GM11168 (cell line): Measurements from ENCODE around the gene HLA-DQA1.
"Not testable (repeated sequence)": the region's sequence is repeated elsewhere in the genome, so short reads cannot be mapped to it uniquely, and the experiment has no call there.

Source experiments
- in situ Hi-C: fragments of 300-500 bp; cut with MboI; formaldehyde crosslinking; loops from one replicate; pipeline ENCODE4 v1.12.0; 2022; ENCODE audit warnings: low sequenced_read_pairs; ENCODE audit not compliant: unreplicated experiment

Gene HLA-DQA1

DNA sequence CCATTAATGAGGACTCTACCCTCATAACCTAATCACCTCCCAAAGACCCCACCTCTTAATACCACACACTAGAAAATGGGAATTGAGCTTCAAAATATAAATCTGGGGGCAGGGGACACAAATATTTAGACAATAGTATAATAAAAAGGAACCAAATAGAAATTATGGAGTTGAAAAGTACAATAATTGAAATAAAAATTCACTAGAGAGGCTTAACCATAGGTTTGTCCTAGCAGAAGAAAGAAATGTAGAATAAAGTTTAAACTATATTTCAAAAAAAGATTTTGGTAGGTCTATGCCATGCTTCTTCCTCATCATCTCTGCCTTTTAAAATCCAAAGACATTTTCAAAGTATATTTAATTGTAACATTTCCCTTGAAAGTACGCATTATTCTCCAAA, 19.5 kb upstream of the HLA-DQA1 start:
- in situ Hi-C loops, result no loop called here

DNA sequence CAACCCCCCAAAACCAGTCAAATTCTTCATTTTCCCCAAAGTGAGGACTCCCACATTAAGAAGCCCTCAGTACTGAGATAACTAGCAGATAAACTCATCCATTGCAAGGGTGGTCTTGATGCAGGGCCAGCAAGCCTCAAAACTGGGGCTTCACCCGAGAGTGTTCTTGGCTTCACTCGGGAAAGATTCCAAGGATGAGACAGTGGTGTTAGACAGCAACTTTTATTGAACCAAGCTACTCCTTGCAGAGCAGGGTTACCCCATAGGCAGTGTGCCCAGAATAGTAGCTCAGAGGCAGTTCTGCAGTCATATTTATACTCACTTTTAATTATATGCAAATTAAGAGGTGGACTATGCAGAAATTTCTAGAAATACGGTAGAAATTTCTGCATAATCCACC, 15.8 kb upstream of the HLA-DQA1 start:
- in situ Hi-C loops, result no loop called here

DNA sequence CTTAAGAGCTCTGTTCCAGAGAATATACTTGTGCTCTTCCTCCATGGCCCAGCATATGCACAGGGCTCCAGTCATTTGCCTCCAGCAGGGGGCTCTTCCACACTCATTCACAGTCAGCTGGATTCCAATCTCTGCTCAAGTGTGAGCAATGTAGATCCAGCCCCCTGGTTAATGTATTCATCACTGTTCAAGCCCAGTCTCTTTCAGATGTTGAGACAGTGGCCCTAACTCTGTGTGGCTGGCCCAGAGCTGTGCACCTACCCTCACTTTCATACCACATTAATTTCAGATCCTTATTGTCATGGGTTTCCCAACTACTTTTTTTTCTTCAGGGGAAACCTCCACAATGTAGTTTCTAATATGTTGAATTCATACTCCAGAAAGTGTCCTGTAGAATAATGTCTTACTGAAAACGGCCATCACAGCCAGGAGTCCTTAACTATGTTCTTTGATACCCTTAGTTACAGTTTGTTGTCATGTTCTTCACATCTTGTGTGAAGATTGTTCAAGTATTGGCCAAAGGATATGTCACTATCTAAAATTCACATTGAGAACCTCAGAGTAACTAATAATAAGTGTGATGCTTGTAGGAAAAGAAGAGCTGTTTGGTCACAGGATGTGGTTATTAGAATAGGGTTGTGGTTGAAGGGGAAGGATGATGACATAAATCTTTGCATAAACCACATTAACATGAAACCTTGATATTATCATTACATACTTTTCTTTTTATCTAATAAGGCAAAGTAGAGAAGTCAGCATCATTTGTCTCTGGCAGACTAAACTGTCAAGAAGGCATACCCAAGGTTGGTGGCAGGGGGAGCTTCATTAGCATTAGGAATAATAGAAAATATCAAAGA, 14.4 kb upstream of the HLA-DQA1 start:
- in situ Hi-C loops, result no loop called here

DNA sequence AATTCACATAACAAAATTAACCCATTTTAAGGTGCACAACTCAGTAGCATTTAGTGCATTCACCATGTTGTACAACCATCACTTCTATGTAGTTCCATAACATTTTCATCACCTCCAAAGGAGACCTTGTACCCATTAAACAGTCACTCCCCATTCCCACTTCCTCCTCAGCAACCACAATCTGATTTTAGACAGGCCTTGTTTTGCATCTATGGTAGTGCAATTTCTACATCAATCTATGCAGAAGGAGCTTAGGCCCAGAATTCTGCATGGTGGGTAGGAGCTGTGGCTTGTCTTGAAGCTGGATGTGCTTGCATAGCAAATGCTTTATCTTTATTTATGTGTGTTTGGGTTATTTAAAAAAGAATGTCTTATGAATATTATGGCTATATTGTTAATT, 13.5 kb upstream of the HLA-DQA1 start:
- in situ Hi-C loops, result no loop called here

DNA sequence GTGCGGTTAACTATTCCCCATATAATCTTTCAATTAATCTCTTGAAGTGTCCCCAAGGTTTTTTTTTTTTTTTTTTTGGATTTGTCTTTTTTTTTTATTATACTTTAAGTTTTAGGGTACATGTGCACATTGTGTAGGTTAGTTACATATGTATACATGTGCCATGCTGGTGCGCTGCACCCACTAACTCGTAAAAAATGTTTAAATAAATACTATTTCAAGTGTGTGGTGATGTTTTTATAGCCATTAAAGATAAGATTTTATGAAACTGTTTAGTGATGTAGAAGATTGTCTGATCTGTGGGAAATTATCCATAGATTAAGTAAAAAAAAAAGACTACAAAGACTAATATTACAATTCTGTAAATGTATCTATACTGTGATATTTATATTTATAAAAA, 12.6 kb upstream of the HLA-DQA1 start:
- in situ Hi-C loops, result no loop called here

DNA sequence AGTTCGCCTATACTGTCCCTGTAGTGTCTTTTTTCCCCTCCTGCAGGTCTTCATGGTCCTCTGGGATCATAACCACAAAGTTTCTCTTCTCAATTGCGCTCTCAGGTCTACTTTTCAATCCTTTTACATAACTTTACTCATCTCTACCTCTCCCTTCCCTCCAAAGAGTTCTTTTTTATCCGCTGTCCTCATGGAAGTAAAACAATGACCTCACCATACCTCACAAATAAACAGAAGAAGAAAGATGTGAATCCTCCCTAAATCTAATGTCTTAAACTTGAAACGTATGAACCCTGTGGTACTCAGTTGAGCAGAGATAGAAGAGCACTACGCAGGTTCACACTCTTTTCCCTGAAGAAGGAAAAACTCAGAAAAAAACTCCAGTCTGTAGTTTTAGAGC, 12.1 kb upstream of the HLA-DQA1 start:
- in situ Hi-C loops, result no loop called here

DNA sequence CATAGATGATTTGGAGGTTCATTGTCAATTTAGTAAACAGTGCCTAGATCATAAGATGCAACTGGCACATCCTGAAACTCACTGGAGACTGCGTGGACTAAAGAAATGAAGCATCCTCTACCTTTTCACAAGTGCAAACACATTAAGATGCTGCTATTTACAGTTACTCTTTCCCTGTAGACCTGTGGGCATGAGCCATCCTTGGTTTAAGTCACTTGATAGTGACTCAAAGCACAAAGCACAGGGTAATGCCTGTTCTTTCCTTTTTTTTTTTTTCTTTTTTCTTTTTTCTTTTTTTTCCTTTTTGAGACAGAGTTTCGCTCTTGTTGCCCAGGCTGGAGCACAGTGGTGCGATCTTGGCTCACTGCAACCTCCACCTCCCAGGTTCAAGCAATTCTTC, 10.0 kb upstream of the HLA-DQA1 start:
- in situ Hi-C loops, result no loop called here

DNA sequence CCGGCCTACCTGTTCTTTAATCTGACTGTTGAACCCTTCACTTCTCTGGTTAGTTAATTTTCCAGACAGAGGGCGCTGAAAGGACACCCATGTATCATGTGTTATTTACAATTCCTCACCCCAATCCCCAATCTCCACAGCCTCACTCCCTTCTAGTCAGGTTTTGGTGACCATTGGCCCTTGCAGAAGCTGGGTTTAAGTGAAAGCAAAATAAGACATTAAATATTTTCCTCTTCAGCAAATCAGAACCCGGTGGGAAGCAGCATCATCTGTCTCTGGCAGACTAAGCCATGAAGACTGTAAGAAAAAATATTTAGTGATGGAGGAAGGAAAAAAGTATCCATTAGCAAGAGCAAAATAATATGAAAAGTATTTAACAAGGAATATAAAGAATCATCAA, 9.4 kb upstream of the HLA-DQA1 start:
- in situ Hi-C loops, result no loop called here

DNA sequence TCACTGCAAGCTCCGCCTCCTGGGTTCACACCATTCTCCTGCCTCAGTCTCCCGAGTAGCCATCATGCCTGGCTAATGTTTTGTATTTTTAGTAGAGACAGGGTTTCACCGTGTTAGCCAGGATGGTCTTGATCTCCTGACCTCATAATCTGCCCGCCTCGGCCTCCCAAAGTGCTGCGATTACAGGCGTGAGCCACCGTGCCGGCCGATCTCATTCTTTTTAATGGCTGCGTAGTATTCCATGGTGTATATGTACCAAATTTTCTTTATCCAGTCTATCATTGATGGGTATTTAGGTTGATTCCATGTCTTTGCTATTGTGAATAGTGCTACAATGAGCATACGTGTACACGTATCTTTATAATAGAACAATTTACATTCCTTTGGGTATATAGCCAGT, 7.4 kb upstream of the HLA-DQA1 start:
- in situ Hi-C loops, result not testable (repeated sequence)

DNA sequence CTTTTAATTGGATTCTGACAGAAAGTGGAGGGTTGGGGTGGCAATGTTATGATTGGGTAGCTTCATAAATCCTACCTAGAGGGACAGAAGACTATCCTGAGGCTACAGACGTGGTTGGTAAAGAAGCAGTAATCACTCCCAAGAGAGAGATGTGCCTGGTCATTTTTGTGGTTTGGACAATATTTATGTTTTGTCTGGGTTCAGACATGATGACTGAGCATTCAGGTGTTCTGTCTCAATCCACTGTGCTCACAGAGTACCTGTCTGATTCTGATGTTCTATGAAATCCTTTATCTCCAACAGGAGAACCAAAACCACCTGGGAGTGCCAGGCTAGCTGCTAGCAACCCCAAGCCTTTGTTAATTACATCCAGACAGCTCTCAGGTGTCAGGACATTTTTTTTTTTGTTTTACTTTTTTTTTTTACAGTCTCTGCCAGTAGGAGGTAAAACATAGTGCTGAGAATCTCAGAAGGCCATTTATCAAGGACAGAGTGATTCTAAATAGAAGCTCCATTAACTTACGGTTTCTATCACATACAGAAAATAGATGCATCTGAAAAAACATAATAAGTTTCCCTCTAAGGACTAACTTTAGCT, 1.6 kb upstream of the HLA-DQA1 start:
- in situ Hi-C loops, result no loop called here

DNA sequence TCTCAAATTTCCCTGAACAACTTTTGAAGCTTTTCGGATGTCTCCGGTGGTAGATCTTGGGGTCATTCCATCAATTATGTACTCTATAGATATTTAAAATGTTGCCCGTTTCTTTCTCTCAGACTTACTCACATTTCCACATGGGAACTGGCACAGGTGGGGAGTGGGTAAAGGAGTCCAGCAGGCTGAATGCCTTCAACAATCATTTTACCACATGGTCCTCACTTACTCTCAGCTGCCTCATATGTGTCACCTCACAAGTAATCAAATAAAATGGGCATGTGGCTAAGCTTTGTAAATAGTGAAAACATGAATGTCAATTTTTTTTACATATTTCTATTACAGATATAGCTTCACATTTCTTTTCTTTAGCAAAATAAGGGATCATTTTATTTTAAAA, 677 bp downstream of the HLA-DQA1 start:
- in situ Hi-C loops, result no loop called here

DNA sequence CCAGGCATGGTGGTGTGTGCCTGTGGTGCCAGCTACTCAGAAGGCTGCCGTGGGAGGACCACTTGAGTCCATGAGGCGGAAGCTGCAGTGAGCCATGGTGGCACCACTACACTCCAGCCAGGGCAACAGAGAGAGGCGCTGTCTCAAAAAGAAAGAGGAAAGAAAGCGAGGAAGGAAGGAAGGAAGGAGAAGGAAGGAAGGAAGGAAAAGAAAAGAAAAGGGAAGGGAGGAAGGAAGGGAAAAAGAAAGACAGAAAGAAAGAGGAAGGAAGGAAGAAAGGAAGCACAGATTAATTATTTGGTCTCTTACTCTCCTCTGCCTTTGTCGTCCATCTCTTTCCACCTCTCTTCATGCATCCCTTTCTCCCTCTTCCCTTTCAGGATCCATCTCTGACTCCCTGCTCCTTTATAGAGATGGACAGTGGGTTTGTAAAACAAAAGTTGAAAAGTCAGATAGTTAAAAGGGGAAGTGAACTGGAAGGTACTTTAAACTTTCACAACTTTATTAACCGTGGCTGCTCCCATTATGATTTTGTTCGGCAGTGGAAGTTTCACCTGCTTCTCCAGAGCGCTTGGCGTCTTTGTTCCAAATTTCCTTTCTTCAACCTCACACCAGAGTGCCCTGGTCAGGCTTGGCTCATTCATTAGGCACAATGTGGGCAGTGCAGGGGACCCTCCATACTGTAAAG, 1.5 kb downstream of the HLA-DQA1 start:
- in situ Hi-C loops, result no loop called here

DNA sequence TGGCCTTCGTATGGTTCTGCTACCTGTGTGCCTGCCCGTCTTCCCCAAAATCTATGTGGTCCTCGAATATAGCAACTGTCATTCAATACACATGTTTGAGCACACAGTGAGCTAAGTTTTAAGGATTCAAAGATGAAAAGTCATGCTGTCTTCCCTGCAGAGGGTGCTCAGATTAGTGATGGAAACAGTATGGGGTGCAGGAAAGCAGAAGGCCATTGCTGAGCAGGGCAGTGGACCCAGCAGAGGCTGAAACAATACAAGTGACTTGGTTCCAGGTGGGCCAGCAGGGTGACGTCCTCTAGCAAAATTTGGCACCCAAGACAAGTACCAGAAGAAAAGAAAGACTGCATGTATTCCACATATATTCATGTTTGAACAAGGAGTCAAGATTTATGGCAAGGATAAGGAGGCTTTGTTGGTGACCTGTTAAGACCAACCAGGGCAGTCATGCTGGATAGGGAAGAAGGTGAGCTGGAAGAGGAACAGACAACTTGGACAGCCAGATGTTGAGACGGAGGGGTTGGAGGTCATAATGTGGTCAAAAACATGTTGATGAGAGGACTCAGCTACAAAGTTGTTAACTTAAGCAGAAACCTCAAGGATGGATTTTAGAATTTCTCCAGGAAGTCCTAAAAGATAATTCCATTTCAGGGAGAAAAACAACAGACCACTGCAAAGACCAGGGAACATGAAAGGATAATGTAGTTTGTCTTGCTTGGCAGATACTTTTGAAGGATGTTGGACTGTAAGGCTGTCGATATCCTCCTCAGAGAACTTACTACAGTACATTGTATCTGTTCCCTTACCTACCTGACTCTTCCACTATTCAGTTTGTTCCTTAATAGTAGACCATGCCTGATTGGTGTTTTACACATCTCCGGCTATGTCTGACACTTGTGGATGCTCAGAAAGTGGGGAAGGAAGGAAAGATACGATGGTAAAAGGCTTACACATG, 2.5 kb downstream of the HLA-DQA1 start:
- in situ Hi-C loops, result no loop called here

DNA sequence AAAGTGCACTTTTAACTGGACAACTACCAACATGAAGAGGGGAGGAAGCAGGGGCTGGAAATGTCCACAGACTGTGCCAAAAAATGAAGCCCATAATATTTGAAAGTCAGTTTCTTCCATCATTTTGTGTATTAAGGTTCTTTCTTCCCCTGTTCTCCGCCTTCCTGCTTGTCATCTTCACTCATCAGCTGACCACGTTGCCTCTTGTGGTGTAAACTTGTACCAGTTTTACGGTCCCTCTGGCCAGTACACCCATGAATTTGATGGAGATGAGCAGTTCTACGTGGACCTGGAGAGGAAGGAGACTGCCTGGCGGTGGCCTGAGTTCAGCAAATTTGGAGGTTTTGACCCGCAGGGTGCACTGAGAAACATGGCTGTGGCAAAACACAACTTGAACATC, 3.9 kb downstream of the HLA-DQA1 start:
- in situ Hi-C loops, result no loop called here

DNA sequence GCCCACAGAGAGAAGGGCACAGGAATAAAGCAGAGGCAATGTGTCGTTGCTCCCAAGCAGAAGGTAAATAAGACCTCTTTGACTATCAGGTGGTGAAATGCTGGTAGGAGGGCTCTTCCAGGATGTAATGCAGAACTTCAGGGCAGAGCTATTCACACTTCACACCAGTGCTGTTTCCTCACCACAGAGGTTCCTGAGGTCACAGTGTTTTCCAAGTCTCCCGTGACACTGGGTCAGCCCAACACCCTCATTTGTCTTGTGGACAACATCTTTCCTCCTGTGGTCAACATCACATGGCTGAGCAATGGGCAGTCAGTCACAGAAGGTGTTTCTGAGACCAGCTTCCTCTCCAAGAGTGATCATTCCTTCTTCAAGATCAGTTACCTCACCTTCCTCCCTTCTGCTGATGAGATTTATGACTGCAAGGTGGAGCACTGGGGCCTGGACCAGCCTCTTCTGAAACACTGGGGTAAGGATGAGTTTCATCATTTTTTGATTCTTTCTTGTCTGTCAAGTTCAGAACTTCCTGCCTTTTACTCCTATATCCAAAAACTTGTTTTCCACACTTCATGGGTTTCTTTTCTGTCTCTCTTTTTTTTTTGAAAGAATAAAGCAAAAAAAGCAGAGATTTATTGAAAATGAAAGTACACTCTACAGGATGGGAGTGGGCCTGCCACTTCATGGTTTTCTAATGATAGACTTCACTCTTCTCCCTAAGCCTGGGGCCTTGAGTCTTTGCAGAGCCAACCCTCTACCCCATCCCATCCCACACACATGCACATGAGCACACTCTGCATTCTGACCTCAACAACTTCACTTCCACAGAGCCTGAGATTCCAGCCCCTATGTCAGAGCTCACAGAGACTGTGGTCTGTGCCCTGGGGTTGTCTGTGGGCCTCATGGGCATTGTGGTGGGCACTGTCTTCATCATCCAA, 4.8 kb downstream of the HLA-DQA1 start:
- in situ Hi-C loops, result not testable (repeated sequence)

DNA sequence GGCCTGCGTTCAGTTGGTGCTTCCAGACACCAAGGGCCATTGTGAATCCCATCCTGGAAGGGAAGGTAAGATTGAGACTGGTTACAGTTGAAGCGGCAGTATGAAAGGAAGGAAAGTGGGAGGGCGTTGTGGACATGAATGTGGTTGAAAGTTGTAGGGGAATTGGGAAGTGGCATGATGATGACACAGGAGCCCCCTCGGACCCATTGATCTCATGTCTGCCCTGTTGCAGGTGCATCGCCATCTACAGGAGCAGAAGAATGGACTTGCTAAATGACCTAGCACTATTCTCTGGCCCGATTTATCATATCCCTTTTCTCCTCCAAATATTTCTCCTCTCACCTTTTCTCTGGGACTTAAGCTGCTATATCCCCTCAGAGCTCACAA, 5.5 kb downstream of the HLA-DQA1 start:
- in situ Hi-C loops, result no loop called here

DNA sequence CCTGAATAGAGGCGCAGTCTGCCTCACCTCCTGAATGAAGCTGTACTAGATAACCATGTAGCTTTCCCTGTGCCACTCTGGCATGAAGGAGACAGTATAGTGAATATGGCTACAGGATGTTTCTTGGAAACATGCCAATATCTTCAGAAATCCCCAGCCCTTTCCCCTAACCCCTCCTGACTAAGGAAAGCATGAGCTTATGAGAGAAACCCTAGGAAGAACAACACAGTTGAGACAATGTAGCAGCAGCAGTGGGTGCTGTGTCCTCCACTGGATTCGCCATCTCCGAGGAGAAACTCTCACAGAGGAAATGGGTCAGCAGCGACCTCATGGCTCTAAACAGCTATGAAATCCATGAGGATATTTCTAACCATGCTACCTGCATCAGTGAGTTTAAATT, 6.7 kb downstream of the HLA-DQA1 start:
- in situ Hi-C loops, result no loop called here

DNA sequence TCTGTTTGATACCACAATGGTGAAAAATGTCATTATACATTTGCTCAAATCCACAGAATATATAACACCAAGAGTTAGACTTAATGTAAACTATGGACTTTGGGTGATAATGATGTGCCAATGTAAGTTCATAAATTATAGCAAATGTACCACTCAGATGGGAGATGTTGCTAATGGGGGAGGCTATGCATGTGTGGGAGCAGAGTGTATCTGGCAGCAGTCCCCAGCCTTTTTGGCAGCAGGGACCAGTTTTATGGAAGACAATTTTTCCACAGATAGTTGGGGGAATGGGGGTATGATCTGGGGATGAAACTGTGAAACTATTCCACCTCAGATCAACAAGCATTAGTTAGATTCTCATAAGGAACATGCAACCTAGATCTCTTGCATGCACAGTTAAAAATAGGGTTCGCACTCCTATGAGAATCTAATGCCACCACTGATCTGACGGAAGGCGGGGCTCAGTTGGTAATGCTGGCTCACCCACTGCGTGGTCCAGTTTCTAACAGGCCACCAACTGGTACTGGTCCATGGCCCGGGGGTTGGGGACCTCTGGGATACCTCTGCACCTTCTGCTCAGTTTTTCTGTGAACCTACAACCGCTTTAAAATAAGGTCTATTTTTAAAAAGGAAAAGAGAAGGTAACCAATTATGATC, 8.0 kb downstream of the HLA-DQA1 start:
- in situ Hi-C loops, result no loop called here

DNA sequence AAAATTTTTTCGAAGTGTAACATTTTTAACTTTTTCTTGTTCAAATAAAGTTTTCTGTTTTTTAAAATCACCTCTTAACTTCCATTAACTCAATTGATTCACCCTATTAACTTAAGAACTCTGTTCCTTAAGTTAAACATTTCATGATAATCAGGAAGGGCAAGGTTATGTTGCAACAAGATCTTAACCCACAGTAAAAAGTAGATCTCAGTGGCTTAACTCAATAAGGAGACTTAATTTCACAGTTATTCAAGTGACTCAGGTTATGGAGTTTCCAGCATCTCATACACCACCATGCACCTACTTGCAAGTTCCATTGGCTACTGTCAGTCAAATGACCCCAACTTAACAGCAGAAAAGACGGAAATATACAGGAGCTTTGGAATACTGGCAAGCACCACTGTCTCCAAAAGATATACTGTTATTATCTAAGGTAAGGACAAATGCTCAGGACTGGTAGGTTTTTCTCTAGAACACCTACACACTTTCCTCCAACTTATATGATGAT, 18.1 kb downstream of the HLA-DQA1 start:
- in situ Hi-C loops, result no loop called here
